Endometrium (tissue), 2 donors: ENCODE data around the gene NFE2L2.
"Not testable (repeated sequence)": the region's sequence is repeated elsewhere in the genome, so short reads cannot be mapped to it uniquely, and the experiment has no call there.

Experiments
- FAIRE-seq: peaks from 2 replicates; lab custom pipeline; 2012; peaks lifted over from hg19 to GRCh38; lab: Jason Lieb, UNC
- donor health status: control.
- donor health status: control.

NFE2L2 gene

GRCh38 chr2:177235855-177236437 is 28.6 kb downstream of the NFE2L2 start:
- no peak for FAIRE-seq

GRCh38 chr2:177234267-177234666 is 30.3 kb downstream of the NFE2L2 start:
- FAIRE-seq: no peak

DNA sequence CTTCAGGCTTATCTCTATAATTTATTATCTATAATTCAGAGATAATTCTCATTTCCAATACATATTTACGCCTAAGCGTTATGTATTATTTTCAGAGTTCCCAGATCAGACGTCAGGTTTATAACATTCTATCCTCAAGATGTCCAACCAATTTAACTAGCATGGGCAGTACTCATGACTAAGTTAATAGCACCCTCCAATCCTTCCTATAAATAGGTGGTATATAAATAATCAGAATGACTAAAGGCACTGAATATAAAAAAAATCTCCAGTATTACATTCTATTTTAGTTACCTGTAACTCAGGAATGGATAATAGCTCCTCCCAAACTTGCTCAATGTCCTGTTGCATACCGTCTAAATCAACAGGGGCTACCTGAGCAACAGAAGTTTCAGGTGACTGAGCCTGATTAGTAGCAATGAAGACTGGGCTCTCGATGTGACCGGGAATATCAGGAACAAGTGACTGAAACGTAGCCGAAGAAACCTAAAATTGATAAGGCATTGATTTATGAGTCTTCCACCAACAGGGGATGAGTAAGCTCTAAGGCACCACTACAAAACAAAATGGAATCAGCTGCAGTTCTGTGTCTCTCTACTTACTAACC is 32.3 kb downstream of the NFE2L2 start:
- no peak for FAIRE-seq

DNA sequence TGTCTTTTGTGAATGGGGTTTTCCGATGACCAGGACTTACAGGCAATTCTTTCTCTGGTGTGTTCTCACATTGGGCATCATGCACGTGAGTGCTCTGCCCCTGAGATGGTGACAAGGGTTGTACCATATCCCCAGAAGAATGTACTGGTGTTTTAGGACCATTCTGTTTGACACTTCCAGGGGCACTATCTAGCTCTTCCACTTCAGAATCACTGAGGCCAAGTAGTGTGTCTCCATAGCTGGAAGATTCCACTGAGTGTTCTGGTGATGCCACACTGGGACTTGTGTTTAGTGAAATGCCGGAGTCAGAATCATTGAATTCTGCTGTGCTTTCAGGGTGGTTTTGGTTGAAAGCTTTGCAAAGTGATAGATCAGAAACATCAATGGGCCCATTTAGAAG is 33.3 kb downstream of the NFE2L2 start:
- no peak for FAIRE-seq

DNA sequence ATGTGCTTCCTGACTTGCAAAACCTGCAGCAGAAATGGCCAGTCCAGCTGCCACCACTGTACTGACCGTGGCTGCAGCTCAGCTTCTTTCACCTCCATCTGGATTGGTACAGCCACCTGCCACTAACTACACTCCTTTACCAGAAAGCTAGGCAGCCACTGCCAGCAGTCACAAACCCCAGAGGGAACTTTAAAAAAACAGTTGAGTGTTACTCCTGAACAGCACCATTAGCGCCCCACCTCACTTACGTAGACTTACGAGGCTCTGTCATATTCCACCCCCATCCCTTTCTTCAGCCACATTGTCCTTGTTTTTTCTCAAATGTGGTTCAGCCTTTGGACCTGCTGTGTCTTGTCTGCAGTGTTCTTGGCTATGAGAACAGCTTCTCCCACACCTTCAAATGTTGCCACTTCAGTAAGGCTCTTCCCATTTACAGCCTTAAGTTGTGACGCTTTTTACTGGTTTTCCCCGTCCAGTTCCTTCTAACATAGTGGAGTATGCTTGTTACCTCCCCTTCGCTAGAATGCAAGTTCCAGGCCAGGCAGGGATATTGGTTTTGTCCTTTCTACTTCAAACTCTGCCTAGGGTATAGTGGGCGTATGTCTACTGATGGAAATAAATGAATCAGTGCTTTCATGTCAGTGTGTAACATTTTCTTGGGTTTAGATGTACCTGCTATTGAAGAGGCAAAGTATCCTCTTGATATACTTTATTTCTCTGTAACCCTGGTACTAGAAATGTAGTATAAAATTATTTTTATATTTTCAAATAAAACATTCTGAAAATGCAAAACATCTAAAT is 34.9 kb downstream of the NFE2L2 start:
- FAIRE-seq: no peak

GRCh38 chr2:177225965-177226360 is 38.6 kb downstream of the NFE2L2 start:
- no peak for FAIRE-seq

DNA sequence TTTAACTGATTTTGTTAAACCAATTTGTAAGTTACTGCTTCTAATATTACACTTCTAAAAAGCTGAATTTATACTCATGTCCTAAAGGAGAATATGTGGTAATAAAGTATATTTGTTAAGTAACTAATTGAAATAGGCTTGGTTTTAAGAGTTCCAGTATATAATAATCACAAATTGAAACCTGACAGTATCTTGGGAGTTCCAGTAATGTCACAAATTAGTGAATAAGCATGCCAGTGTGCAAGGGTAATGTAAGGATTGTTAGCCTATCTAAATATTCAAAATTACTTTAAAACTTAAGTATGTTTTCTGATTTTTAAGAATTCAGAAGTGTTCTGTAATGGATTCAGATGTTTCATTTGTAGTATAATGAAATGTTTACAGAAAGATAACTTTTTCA is 41.1 kb downstream of the NFE2L2 start:
- FAIRE-seq: peak; percentile 60

DNA sequence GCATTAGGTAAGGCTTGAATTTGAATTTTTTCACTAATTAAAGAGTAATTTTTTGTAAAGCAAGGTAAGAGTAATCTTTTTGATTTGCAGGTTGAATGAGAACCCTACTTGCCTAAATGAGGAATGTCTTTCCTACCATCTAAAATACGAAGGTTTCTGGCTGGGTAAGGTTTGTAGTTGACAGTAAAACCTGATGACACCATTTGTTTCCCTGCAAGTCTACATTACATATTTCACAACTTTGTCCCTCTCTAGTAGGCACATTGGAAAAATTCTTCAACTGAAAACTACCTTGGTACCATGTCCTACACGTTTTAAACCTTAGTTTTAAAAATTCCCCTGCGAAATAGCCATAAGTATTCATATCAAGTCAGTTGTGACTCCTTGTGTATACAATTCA is 42.6 kb downstream of the NFE2L2 start:
- no peak for FAIRE-seq

- FAIRE-seq: no peak
Measured at GRCh38 chr2:177221534-177221933, 43.0 kb downstream of the NFE2L2 start.

DNA sequence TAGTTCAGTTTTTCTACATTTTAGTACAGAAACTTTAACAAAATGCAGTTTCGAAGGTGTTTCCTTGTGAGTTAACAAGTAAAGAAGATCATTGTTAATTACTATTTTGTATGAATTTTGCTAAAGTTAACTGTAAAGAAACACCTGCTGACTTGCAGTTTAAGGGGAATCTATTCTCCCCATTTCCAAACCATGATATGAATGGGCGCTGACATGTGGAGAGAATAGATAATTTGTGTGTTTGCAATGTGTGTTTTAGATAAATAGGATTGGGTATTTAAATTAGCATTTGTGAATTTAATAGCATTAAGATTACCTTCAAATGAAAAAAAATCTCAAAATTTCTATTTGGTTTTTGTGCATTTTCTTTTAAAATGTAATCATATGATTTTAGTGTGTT is 44.7 kb downstream of the NFE2L2 start:
- not testable (repeated sequence) for FAIRE-seq

GRCh38 chr2:177217247-177217843 is 47.2 kb downstream of the NFE2L2 start:
- FAIRE-seq: no peak

DNA sequence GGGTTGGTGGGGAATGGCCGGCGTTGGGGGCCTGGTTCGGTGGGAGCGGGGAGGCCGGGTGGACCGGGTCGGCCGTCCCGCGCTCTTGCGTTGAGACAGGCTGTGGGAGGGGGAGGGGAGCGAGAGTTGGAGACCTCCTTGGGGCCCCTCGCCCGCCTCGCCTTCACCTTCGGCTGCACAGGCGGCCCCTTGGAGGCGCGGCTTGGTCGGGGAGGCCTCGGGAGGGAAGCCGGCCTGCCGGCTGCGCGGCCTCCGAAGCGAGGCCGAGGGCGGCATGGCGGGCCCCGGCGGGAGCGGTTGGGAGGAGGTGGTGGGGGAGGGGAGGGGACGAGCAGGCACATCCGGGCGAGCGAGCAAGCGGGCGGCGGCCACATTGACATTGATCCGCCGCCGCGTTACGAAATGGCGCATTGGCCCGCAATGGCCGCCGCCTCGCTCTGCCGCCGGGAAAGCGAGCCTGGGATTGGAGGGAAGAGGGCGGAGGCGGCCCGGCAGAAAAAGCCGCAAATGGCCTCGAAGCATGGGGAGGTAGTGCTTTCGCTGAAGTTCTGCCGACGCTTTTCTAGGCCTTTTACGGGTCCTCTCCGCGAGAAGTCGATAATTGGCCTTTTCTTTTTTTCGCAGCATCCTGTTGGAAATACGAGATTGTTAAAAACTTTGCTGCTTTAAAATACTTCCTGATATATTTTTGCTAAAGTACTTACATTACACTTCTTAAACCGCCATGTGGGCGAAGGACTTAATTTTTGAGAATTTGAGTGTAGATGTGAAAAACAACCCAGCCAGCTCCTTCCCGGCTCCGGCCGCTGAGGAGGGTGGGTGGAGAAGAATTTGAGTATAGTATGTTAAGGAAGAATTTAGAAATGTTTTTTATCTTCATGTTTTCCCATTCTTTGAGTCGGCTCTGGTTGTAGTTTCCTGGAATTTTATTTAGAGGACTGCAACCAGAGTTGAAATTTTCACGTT is 51.4 kb downstream of the NFE2L2 start:
- FAIRE-seq: no peak

DNA sequence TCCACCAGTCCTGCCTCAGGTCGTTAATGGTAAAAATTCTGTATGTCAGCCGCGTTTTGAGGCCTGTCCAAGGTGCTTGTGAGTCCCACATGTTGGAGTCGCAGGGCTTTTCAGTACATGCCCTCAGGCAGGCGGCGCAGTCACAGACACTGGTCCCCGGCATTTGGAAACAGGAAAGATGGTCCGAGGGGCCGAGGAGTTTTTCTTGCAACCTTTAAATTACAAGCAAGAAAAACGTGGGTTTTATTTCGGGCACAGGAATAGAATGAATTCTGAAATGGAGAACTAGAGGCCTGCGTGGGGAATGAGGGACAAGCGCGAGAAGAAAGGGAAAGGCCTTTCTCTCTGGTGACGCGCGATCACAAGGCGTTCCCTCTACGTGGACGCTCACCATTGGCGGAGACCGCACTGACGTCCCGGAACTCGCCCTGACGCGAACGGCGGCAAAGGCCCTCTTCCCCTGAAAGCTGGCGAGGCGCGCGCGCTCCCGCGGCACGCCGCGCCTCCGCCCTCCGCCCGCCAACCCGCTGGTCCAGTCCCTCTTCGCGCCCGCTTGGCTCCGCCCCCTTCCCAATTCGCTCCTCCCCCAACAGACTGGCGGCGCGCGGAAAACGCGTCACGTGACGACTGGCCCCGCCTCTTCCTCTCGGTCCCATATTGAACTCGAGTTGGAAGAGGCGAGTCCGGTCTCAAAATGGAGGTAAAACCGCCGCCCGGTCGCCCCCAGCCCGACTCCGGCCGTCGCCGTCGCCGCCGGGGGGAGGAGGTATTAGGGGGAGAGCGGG is 52.2 kb downstream of the NFE2L2 start, which contains the start of gene HNRNPA3:
HNRNPA3 (plus strand) TSS at position 689 of the 785 bp plus-strand sequence; CDS start at position 695, 6 bp downstream.
- FAIRE-seq: peak; percentile 67

GRCh38 chr2:177211576-177212105 is 52.9 kb downstream of the NFE2L2 start:
- FAIRE-seq: no peak

DNA sequence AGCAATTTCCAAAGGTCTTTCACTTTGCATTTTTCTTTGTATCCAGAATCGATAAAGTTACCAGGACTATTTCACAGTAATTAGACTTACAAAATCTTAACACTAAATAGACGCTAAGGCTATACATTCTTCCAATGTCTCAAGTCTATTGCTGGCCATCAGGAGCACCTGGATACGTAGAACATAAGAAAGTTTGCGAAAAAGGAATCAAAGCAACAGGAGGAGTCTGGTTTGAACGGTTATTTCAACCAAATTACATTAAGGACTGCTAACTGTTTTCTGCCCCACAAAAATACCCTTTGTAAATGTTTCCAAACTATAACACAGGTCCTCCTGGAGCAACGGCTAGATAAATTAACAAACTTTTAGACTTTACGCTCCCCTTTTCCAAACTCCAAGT is 53.4 kb downstream of the NFE2L2 start:
- FAIRE-seq: no peak

GRCh38 chr2:177207101-177207500 is 57.4 kb downstream of the NFE2L2 start:
- no peak for FAIRE-seq

GRCh38 chr2:177204417-177204816 is 60.1 kb downstream of the NFE2L2 start:
- FAIRE-seq: no peak

DNA sequence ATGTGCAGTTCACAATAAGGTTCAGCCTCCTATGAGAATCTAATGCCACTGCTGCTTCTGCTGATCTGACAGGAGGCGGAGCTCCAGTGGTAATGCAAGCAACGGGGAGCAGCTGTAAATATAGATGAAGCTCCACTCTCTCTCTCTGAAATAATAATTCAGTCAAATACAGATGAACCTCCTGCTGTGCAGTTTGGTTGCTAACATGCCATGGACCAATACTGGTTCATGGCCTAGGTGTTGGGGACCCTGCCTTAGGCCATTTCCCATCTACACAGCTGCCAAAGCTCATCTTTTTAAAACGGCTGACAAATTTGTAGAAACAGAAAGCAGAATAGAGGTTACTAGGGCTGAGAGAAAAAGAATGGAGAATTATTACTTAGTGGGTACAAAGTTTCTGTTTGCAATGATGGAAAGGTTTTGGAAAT is 62.6 kb downstream of the NFE2L2 start:
- FAIRE-seq: no peak

DNA sequence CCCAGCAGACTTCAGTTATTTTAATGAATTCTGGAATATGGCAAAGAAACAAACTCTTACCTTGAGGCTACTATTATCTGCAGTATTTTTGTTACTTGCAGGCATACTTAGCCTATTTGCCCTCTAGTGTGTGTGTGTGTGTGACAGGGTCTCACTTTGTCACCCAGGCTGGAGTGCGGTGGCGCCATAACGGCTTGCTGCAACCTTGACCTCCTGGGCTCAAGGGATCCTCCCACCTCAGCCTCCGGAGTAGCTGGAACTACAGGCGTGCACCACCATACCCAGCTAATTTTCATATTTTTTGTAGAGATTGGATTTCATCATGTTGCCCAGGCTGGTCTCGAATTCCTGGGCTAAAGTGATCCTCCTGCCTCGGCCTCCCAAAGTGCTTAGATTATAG is 64.1 kb downstream of the NFE2L2 start:
- FAIRE-seq: not testable (repeated sequence)

GRCh38 chr2:177195194-177195593 is 69.3 kb downstream of the NFE2L2 start:
- no peak for FAIRE-seq

DNA sequence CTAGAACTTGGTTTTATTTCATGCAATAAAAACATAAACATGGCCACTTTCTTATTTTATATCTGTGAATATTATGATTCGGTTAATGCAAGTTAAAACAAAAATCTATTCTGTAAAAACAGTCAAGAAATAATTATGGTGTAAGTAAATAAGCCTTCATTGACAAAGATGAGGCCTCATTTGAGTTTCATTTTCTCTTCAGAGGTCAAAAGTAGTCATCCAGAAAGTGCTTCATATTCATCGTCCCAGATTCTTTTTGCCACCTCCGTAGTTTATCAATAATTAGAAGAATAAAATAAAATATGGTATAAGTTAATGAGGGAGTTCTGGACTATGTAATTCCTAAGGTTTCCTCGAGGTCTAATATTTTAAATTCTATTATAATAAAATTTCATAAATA is 71.3 kb downstream of the NFE2L2 start:
- no peak for FAIRE-seq
